GM12878 (cell line): ENCODE data around the gene SPATA25. TPM values are rescaled to one million over a fixed set of nuclear protein-coding genes. Genes with fewer than 3 reads are reported as not detected.

Source experiments
- ATAC-seq: fragments of 200-7000 bp; cut with Tn5 transposase; 3 replicates; pipeline ENCODE4 v1.9.1; 2020; ENCODE audit warnings: mild to moderate bottlenecking, moderate library complexity
- BruUV-seq: library from RNA; stranded (reverse); fragments of 400-500 nt; replicated peaks from 2 replicates; lab custom pipeline; 2021; lab: Mats Ljungman, UMichigan
- CTCF ChIA-PET: fragments of 300-600 bp; sonication (Branson Sonifier 250); formaldehyde crosslinking; extraction: SDS; loops from one replicate; lab custom pipeline; 2021; ENCODE audit warnings: inconsistent platforms; lab: Yijun Ruan, JAX
- POLR2A ChIA-PET: fragments of 350-600 bp; formaldehyde crosslinking; extraction: SDS; loops from one replicate; lab custom pipeline; 2021; ENCODE audit warnings: inconsistent platforms; lab: Charles Lee
- RAD21 ChIA-PET: fragments of 300-600 bp; sonication (Branson Sonifier 250); formaldehyde crosslinking; loops from one replicate; lab custom pipeline; 2023; ENCODE audit warnings: antibody characterized with exemption; ENCODE audit not compliant: unreplicated experiment; lab: Charles Lee
- SMC1A ChIA-PET: fragments of 300-600 bp; sonication (Branson Sonifier 250); formaldehyde crosslinking; loops from one replicate; lab custom pipeline; 2023; ENCODE audit not compliant: unreplicated experiment, uncharacterized antibody; lab: Charles Lee
- DNase-seq: peaks from one replicate; pipeline ENCODE4 v3.0.0-alpha.2; 2011; ENCODE audit warnings: low read depth, low spot score
- FAIRE-seq: peaks from 3 replicates; lab custom pipeline; 2011; peaks lifted over from hg19 to GRCh38; lab: Jason Lieb, UNC
- H2AFZ ChIP-seq: 2 replicates; pipeline ENCODE4 v1.6.0; 2011; ENCODE audit warnings: low read depth, low read length, control low read depth; ENCODE audit not compliant: control insufficient read depth
- H3K27ac ChIP-seq: 2 replicates; pipeline ENCODE4 v1.5.1; 2011; ENCODE audit warnings: control low read depth; ENCODE audit not compliant: control insufficient read depth, insufficient read depth
- H3K27me3 ChIP-seq, 2 experiments: replicated peaks in 1 of 2; 2 replicates each; pipeline versions ENCODE4 v1.6.0 to v1.6.1; 2011; ENCODE audit warnings: low read length in 1 of 2; ENCODE audit not compliant: control insufficient read depth in 2 of 2, insufficient read depth in 2 of 2
- H3K36me3 ChIP-seq, 2 experiments: 2 replicates each; pipeline ENCODE4 v1.5.1; 2011; ENCODE audit warnings: low read length in 1 of 2; ENCODE audit not compliant: control insufficient read depth in 2 of 2, insufficient read depth in 2 of 2
- H3K4me1 ChIP-seq: 2 replicates; pipeline ENCODE4 v1.6.1; 2011; ENCODE audit warnings: mild to moderate bottlenecking, low read length, moderate library complexity, mixed read lengths; ENCODE audit not compliant: control insufficient read depth, insufficient read depth
- H3K4me2 ChIP-seq: 2 replicates; pipeline ENCODE4 v1.6.0; 2011; ENCODE audit warnings: control low read depth; ENCODE audit not compliant: control insufficient read depth, insufficient read depth
- H3K4me3 ChIP-seq: fragments of 200-600 bp; sonication (generic); 2 replicates; pipeline ENCODE4 v1.5.1; 2016
- H3K79me2 ChIP-seq: 2 replicates; pipeline ENCODE4 v1.6.0; 2011; ENCODE audit warnings: low read length; ENCODE audit not compliant: control insufficient read depth, insufficient read depth
- H3K9ac ChIP-seq: 2 replicates; pipeline ENCODE4 v1.8.0; 2011; ENCODE audit warnings: low read length, control low read depth, mixed read lengths; ENCODE audit not compliant: control insufficient read depth, insufficient read depth
- H3K9me3 ChIP-seq: replicated peaks from 3 replicates; pipeline ENCODE4 v1.5.1; 2011; ENCODE audit warnings: mild to moderate bottlenecking, low read length; ENCODE audit not compliant: control insufficient read depth, insufficient read depth
- H4K20me1 ChIP-seq: 2 replicates; pipeline ENCODE4 v1.6.0; 2011; ENCODE audit not compliant: control insufficient read depth, insufficient read depth
- IKZF1 ChIP-seq: fragments of 450-650 bp; conservative IDR thresholded peaks from 2 replicates; pipeline ENCODE4 v1.6.1; 2017; ENCODE audit warnings: antibody characterized with exemption, mild to moderate bottlenecking
- IKZF2 ChIP-seq, 2 experiments: fragments of 450-650 bp; IDR thresholded peaks; 2 replicates each; pipeline ENCODE4 v1.6.1; 2017; ENCODE audit warnings: mild to moderate bottlenecking in 2 of 2, moderate library complexity in 2 of 2
- JUNB ChIP-seq: IDR thresholded peaks from 2 replicates; pipeline ENCODE4 v1.6.1; 2016; ENCODE audit warnings: antibody characterized with exemption, mild to moderate bottlenecking
- PAX5 ChIP-seq: IDR thresholded peaks from 2 replicates; pipeline ENCODE4 v1.6.1; 2011; ENCODE audit warnings: low read depth, low read length, borderline replicate concordance
- SIX5 ChIP-seq: IDR thresholded peaks from 2 replicates; pipeline ENCODE4 v1.6.1; 2011; ENCODE audit warnings: mild to moderate bottlenecking, low read depth, low read length, moderate library complexity; ENCODE audit not compliant: severe bottlenecking
- STAT3 ChIP-seq: IDR thresholded peaks from 2 replicates; pipeline ENCODE4 v1.6.1; 2011; ENCODE audit warnings: low read depth, low read length, improper control_type of control experiment
- ZNF207 ChIP-seq: fragments of 450-650 bp; IDR thresholded peaks from 2 replicates; pipeline ENCODE4 v1.6.1; 2014; ENCODE audit warnings: antibody characterized with exemption, mild to moderate bottlenecking, borderline replicate concordance
- WGBS: methylation state at CpG from one replicate; pipeline ENCODE4 v1.1.6; 2016; ENCODE audit warnings: low lambda C conversion rate; ENCODE audit not compliant: insufficient replicate concordance, insufficient coverage; ENCODE audit errors: missing lambda C conversion rate; 5-methylcytosine and 5-hydroxymethylcytosine counted together
- in situ Hi-C: fragments of 300-500 bp; cut with MboI; formaldehyde crosslinking; loops from 9 replicates; pipeline ENCODE4 v1.14.3; 2018; ENCODE audit warnings: mixed read lengths
- intact Hi-C: fragments of 100-400 bp; cut with micrococcal nuclease; formaldehyde crosslinking; loops from one replicate; pipeline ENCODE4 v1.14.2; 2022; ENCODE audit not compliant: unreplicated experiment
- polyA plus RNA-seq, 11 experiments: library from polyadenylated mRNA; depleted of rRNA in 4 of 11; unstranded in 6 of 11; stranded (reverse) in 5 of 11; fragments of >200 nt; fragmentation: Nextera tagmentation in 4 of 11; fragmentation: Illumina TruSeq in 1 of 11; extraction: Ambion mirVana in 4 of 11; extraction: Trizol in 1 of 11; gene quantifications; 1 replicate in 1 of 11; 2 replicates in 10 of 11; pipeline versions ENCODE4 v1.2.1 to v1.2.3, GENCODE V29; 2011 to 2016; ENCODE audit warnings: inconsistent platforms in 2 of 11, missing spikeins in 2 of 11, low read depth in 1 of 11
- total RNA-seq, 4 experiments: library from RNA; depleted of rRNA in 3 of 4; stranded (reverse); fragments of >200 nt in 3 of 4; fragmentation: Illumina TruSeq in 1 of 4; extraction: Trizol in 1 of 4; gene quantifications; 2 replicates each; pipeline versions ENCODE4 v1.2.1 to v1.2.3, GENCODE V29; 2013 to 2021

SPATA25 gene
- total and polyA plus RNA-seq, 10 of the 15 experiments (the other 5 are each of a cell fraction or from before 2014, with no cell fraction given) = 0.28 to 2.9 (median 1.3) TPM; not detected in 3

DNA sequence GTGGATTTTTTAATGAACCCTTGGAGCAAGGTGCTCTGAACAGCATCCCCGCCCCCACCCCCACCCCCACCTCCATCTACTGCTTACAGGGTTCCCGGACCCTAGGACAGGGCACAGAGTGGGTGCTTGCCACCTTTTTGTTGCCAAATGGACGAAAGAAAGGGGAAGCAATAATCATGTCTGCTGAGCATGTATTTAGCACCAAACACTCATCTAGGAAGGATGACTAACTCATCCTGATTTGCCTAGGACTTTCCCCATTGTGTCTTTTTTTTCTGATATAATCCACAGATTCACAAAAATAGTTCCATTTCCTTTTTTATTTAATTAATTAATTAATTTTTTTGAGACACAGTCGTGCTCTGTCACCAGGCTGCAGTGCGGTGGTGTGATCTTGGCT lies 25.7 kb upstream of the SPATA25 start:
- 0 out of 4 replicates have a peak, but pooled peaks of 1 of the 2 experiments have one; percentile 24 for TF ChIP-seq IKZF2 (IDR thresholded peaks at IDR 0.05)
- no peak for TF ChIP-seq STAT3
- no peak for TF ChIP-seq IKZF1
- TF ChIP-seq PAX5 = no peak
- TF ChIP-seq JUNB = peak; percentile 31; the same call in 1 of the 2 replicates
- Histone ChIP-seq H3K9me3 (no peaks in the 10 kb centered on the region), H3K27ac (no peak overlapping the region), H3K4me2 (no peak overlapping the region; the same call in 1 of the 2 replicates), H4K20me1 (no peaks in the 10 kb centered on the region), H3K27me3 (no peaks in the 10 kb centered on the region), H3K4me1 (peaks cover 15% of the 10 kb centered on the region), H3K36me3 (no peaks in the 10 kb centered on the region), H3K9ac (no peak overlapping the region), H3K4me3 (no peak overlapping the region), H3K79me2 (no peaks in the 10 kb centered on the region), H2AFZ (peak overlapping the region; percentile 41; the same call in 1 of the 2 replicates)
- POLR2A ChIA-PET = no interaction called here
- intact Hi-C loops (no loop called here), in situ Hi-C loops (no loop called here)
- RAD21 ChIA-PET = no interaction called here
- SMC1A ChIA-PET = no interaction called here
- DNase-seq (no peak), ATAC-seq (no peak), FAIRE-seq (peak; percentile 61)
- 20% methylated on average over 5 of the region's 5 CpGs for WGBS
- CTCF ChIA-PET = no interaction called here
- BruUV-seq = no TSS peak

DNA sequence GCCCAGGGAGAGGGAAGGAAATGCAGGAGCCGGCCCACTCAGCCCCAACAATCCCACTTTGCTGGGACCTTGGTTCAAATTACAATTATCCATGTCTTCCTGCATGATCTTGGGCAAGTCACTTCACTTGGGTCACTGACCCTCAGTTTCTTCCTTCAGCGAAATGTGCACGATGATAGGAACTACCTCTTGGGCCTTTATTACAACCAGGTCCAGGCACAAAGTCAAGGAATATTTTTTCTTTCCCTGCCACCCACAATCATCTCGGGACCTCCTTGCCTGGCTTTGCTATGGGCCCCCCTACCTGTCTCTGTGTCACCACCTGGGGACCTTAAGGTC lies 24.9 kb upstream of the SPATA25 start:
- RAD21 ChIA-PET = interaction anchor here (0.6 kb wide), 1 partner anchor 1438 kb away, joined by 3 read pairs; no protein-coding TSS in a partner anchor
- POLR2A ChIA-PET = interaction anchor here (0.7 to 3.9 kb wide), 2 partner anchors 22 to 48 kb away, joined by 3 to 32 read pairs; partner anchors contain the start of gene PCIF1
- SMC1A ChIA-PET = interaction anchor here (1.1 to 3.5 kb wide), 2 partner anchors 20 to 49 kb away, joined by 3 to 12 read pairs; partner anchors contain the start of genes CTSA and NEURL2
- Histone ChIP-seq H3K4me1 (peaks cover 15% of the 10 kb centered on the region), H3K79me2 (no peaks in the 10 kb centered on the region), H3K4me2 (peak overlapping the region; percentile 99), H3K9me3 (no peaks in the 10 kb centered on the region)
- no peak for ATAC-seq
- no TSS peak for BruUV-seq
- WGBS = 13% methylated on average over 4 of the region's 4 CpGs
- no peak for TF ChIP-seq ZNF207
- no peak for TF ChIP-seq SIX5
- no peak for TF ChIP-seq STAT3
- TF ChIP-seq, all 136 proteins: peak for 0
- in situ Hi-C loops (no loop called here), intact Hi-C loops (no loop called here)
- CTCF ChIA-PET = no interaction called here
- peak overlapping the region; percentile 77; the same call in 1 of the 2 replicates for H3K4me3 ChIP-seq
- peak overlapping the region; percentile 26 for H3K9ac ChIP-seq
- no peaks in the 10 kb centered on the region for H4K20me1 ChIP-seq
- H3K36me3 ChIP-seq = no peaks in the 10 kb centered on the region
- H3K27me3 ChIP-seq = no peaks in the 10 kb centered on the region
- FAIRE-seq (no peak), DNase-seq (no peak)
- H3K27ac ChIP-seq = no peak overlapping the region
- peak overlapping the region; percentile 90 for H2AFZ ChIP-seq
